ENCODE measurements around the gene BRAF.
A peak's percentile ranks its signal among the peaks of the same experiment; 100 is the strongest.
"Not testable (repeated sequence)": the region's sequence is repeated elsewhere in the genome, so short reads cannot be mapped to it uniquely, and the experiment has no call there.

BRAF gene

DNA sequence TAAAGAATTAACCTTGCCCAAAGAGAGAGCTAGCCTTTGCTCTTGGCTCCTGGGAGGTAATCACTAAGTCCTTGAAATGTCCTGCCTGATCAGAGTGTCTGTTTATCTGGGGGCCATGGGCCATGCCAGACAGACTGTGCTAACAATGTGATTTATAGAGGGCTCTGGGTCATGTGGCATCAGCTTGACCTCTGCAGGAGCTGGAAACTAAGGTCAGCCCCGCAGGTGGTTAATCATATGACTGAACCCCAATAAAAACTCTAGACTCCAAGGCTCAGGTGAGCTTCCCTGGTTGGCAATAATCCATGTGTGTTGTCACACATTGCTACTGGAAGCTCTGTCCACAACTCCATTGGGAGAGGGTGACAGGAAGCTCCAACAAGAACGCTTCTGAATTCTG is 180.7 kb downstream of the BRAF start:
- H3F3A ChIP-seq (ENCODE audit: insufficient read depth, low read length) = no peaks in the 10 kb centered on the region
- TF ChIP-seq EZH2 (optimal IDR thresholded peaks at IDR 0.05; ENCODE audit: low read depth, low read length) (no peak), EZH2phosphoT487 (IDR thresholded peaks at IDR 0.05; ENCODE audit: low read length) (no peak)
- TF ChIP-seq, protein P1, sequence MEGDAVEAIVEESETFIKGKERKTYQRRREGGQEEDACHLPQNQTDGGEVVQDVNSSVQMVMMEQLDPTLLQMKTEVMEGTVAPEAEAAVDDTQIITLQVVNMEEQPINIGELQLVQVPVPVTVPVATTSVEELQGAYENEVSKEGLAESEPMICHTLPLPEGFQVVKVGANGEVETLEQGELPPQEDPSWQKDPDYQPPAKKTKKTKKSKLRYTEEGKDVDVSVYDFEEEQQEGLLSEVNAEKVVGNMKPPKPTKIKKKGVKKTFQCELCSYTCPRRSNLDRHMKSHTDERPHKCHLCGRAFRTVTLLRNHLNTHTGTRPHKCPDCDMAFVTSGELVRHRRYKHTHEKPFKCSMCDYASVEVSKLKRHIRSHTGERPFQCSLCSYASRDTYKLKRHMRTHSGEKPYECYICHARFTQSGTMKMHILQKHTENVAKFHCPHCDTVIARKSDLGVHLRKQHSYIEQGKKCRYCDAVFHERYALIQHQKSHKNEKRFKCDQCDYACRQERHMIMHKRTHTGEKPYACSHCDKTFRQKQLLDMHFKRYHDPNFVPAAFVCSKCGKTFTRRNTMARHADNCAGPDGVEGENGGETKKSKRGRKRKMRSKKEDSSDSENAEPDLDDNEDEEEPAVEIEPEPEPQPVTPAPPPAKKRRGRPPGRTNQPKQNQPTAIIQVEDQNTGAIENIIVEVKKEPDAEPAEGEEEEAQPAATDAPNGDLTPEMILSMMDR (IDR thresholded peaks at IDR 0.05; ENCODE audit: low read length) = no peak
- H3K36me3 ChIP-seq (replicated peaks; ENCODE audit: insufficient read depth, low read length) = no peaks in the 10 kb centered on the region; the same call in 1 of the 2 replicates

DNA sequence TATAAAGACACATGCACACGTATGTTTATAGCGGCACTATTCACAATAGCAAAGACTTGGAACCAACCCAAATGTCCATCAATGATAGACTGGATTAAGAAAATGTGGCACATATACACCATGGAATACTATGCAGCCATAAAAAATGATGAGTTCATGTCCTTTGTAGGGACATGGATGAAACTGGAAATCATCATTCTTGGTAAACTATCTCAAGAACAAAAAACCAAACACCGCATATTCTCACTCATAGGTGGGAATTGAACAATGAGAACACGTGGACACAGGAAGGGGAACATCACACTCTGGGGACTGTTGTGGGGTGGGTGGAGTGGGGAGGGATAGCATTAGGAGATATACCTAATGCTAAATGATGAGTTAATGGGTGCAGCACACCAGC is 181.5 kb downstream of the BRAF start:
- H3K4me3 ChIP-seq (ENCODE audit: low read length); H3K36me3 ChIP-seq (replicated peaks; ENCODE audit: insufficient read depth, low read length); H3K27me3 ChIP-seq (replicated peaks; ENCODE audit: insufficient read depth, low read length); DNase-seq; H3K9ac ChIP-seq (ENCODE audit: low read length); H3K79me2 ChIP-seq (ENCODE audit: low read length); H3K4me1 ChIP-seq (ENCODE audit: low read length); H3F3A ChIP-seq (ENCODE audit: insufficient read depth, low read length); H3K9me3 ChIP-seq (replicated peaks; ENCODE audit: insufficient read depth, low read length); H4K20me1 ChIP-seq (ENCODE audit: insufficient read depth, low read length); H3K4me2 ChIP-seq (ENCODE audit: low read depth, low read length); H3K27ac ChIP-seq (ENCODE audit: low read length); H3K9me2 ChIP-seq (replicated peaks; ENCODE audit: insufficient read depth, low read length); H2AFZ ChIP-seq (ENCODE audit: low read length): not testable (repeated sequence)

More for the DNA sequence above, 180.7 kb downstream of the BRAF start:
- Histone ChIP-seq H3K27me3 (replicated peaks; ENCODE audit: insufficient read depth, low read length) (no peaks in the 10 kb centered on the region), H3K4me2 (ENCODE audit: low read depth, low read length) (no peak overlapping the region), H3K4me1 (ENCODE audit: low read length) (no peaks in the 10 kb centered on the region), H3K79me2 (ENCODE audit: low read length) (no peaks in the 10 kb centered on the region), H2AFZ (ENCODE audit: low read length) (no peak overlapping the region), H4K20me1 (ENCODE audit: insufficient read depth, low read length) (no peaks in the 10 kb centered on the region), H3K4me3 (ENCODE audit: low read length) (no peak overlapping the region), H3K27ac (ENCODE audit: low read length) (no peak overlapping the region), H3K9me2 (replicated peaks; ENCODE audit: insufficient read depth, low read length) (no peaks in the 10 kb centered on the region), H3K9ac (ENCODE audit: low read length) (no peak overlapping the region), H3K9me3 (replicated peaks; ENCODE audit: insufficient read depth, low read length) (no peaks in the 10 kb centered on the region)
- DNase-seq = no peak

DNA sequence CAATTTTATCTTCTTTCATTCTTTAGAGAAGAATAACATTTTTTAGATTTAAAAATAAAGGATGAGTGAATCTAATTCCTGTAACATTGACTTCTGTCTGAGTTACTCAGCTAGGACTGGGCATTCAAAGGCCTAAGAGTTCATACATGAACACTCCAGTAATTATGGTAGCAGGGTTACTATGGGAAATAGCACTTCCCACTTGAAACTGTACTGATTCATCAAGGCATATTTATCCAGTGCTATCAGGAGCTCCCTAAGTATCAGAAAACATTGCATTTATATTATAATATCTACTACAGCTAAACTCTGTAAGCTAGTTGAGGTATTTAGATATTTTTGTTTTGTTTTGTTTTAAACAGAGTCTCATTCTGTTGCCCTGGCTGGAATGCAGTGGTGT is 186.4 kb downstream of the BRAF start:
- Histone ChIP-seq H2AFZ (ENCODE audit: low read length) (no peak overlapping the region), H3K4me3 (ENCODE audit: low read length) (no peak overlapping the region), H3K27me3 (replicated peaks; ENCODE audit: insufficient read depth, low read length) (no peaks in the 10 kb centered on the region), H4K20me1 (ENCODE audit: insufficient read depth, low read length) (no peaks in the 10 kb centered on the region), H3F3A (ENCODE audit: insufficient read depth, low read length) (no peaks in the 10 kb centered on the region), H3K9me3 (replicated peaks; ENCODE audit: insufficient read depth, low read length) (no peaks in the 10 kb centered on the region), H3K9ac (ENCODE audit: low read length) (no peak overlapping the region), H3K4me2 (ENCODE audit: low read depth, low read length) (no peak overlapping the region), H3K79me2 (ENCODE audit: low read length) (no peaks in the 10 kb centered on the region), H3K4me1 (ENCODE audit: low read length) (peaks cover 6% of the 10 kb centered on the region; the same call in 1 of the 2 replicates), H3K27ac (ENCODE audit: low read length) (no peak overlapping the region), H3K9me2 (replicated peaks; ENCODE audit: insufficient read depth, low read length) (no peaks in the 10 kb centered on the region), H3K36me3 (replicated peaks; ENCODE audit: insufficient read depth, low read length) (no peaks in the 10 kb centered on the region; the same call in 1 of the 2 replicates)
- TF ChIP-seq EZH2phosphoT487 (IDR thresholded peaks at IDR 0.05; ENCODE audit: low read length) (no peak), EZH2 (optimal IDR thresholded peaks at IDR 0.05; ENCODE audit: low read depth, low read length) (no peak)
- TF ChIP-seq, protein P1 (IDR thresholded peaks at IDR 0.05; ENCODE audit: low read length) = no peak
- no peak for DNase-seq

DNA sequence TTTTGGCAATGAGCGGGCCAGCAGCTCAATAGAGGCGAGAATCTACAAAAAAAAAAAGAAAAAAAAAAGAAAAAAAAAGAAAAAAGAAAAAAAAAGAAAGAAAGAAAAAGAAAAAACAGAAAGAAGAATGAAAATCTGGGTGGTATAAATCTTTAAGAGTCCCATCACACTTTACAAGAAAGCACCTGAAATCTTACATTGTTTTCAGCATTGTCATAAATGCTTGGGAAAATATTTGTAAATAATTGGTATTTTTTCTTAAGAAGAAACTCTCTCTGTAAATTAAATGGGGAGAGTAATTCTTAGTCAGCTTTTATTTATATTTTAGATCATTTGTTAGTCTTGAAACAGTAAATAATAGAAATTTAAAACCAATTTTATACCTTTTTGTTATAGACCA is 190.0 kb downstream of the BRAF start:
- H3F3A ChIP-seq (ENCODE audit: insufficient read depth, low read length) = no peaks in the 10 kb centered on the region
- TF ChIP-seq EZH2 (optimal IDR thresholded peaks at IDR 0.05; ENCODE audit: low read depth, low read length) = no peak
- TF ChIP-seq, protein P1 (IDR thresholded peaks at IDR 0.05; ENCODE audit: low read length) = no peak
- TF ChIP-seq EZH2phosphoT487 (IDR thresholded peaks at IDR 0.05; ENCODE audit: low read length) = no peak
- H3K9me3 ChIP-seq (replicated peaks; ENCODE audit: insufficient read depth, low read length) = no peaks in the 10 kb centered on the region
- H3K27me3 ChIP-seq (replicated peaks; ENCODE audit: insufficient read depth, low read length) = no peaks in the 10 kb centered on the region
- H3K9me2 ChIP-seq (replicated peaks; ENCODE audit: insufficient read depth, low read length) = no peaks in the 10 kb centered on the region
- peaks cover 6% of the 10 kb centered on the region; the same call in 1 of the 2 replicates for H3K4me1 ChIP-seq (ENCODE audit: low read length)
- H2AFZ ChIP-seq (ENCODE audit: low read length) = no peak overlapping the region
- no peak overlapping the region for H3K9ac ChIP-seq (ENCODE audit: low read length)
- DNase-seq = no peak
- no peaks in the 10 kb centered on the region; the same call in 1 of the 2 replicates for H3K36me3 ChIP-seq (replicated peaks; ENCODE audit: insufficient read depth, low read length)
- H3K79me2 ChIP-seq (ENCODE audit: low read length) = no peaks in the 10 kb centered on the region
- H3K27ac ChIP-seq (ENCODE audit: low read length) = no peak overlapping the region
- 0 out of 2 replicates have a peak overlapping the region, but pooled peaks have one; percentile 15 for H3K4me2 ChIP-seq (ENCODE audit: low read depth, low read length)
- H3K4me3 ChIP-seq (ENCODE audit: low read length) = no peak overlapping the region
- no peaks in the 10 kb centered on the region for H4K20me1 ChIP-seq (ENCODE audit: insufficient read depth, low read length)

Data from MM.1S (cell line).